GM12801 (cell line): ENCODE measurements around the gene ABR.

Source experiments
- TF ChIP-seq, protein P1 (sequence below): IDR thresholded peaks from one replicate; pipeline ENCODE4 v1.5.1; 2011; ENCODE audit warnings: control low read depth; ENCODE audit not compliant: insufficient read length; ENCODE audit errors: extremely low read depth

Gene ABR

DNA sequence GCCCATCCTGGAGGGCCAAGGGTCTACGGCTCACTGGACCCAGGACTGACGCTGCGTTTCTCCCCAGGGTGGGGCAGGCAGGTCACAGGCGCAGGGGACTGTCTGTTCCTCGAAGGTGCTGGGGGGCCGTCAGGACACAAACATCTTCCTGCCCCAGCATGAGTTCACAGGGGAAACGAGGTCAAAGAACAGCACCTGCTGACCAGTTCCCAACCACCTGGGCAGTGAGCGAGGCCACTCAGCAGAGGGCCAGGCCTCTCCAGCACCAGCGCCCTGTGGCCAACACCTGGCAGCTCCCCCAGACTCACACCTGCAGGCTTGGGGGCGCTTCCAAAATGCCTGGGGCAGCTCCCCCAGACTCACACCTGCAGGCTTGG, 153.2 kb downstream of the ABR start:
- TF ChIP-seq, protein P1, sequence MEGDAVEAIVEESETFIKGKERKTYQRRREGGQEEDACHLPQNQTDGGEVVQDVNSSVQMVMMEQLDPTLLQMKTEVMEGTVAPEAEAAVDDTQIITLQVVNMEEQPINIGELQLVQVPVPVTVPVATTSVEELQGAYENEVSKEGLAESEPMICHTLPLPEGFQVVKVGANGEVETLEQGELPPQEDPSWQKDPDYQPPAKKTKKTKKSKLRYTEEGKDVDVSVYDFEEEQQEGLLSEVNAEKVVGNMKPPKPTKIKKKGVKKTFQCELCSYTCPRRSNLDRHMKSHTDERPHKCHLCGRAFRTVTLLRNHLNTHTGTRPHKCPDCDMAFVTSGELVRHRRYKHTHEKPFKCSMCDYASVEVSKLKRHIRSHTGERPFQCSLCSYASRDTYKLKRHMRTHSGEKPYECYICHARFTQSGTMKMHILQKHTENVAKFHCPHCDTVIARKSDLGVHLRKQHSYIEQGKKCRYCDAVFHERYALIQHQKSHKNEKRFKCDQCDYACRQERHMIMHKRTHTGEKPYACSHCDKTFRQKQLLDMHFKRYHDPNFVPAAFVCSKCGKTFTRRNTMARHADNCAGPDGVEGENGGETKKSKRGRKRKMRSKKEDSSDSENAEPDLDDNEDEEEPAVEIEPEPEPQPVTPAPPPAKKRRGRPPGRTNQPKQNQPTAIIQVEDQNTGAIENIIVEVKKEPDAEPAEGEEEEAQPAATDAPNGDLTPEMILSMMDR, result no peak

DNA sequence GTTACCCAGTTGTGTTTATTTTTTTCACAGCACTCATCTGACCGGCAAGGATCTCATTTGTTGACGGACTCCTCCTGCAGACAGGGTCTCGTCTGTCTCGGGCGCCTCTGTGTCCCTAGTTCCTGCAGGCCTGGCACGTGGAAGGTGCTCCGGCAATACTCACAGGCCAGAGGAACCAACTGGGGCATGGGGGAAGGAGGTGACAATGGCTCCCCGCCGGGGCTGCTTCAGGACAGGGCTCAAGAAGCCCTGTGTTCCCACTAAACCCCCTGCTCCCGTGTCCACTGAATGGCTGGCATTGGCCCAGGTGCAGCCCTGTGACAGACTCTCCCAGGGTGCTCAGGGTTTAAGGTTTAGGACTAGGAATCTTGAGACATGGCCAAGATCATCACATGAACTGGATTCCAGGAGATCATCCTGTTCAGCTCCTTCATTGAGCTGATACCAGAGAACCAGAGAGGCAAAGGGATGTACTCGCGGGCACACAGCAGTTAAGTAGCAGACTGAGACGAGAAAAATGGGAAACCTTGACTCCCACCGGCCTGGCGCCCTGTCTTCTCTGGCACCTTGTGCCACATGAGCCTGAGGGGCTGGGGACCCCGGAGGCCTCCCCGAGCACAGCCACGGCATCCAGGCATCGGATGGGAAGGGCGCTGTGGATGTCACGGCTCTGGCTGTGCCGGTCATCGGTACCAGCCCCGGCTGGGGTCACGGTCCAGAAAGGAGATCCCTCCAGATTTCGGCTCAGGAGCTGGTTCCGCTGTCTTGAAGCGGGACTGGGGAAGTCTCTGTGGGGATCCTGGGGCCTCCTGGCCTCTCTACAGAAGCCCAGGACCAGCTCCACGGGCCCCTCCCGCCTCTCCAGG, 153.8 kb downstream of the ABR start:
- TF ChIP-seq, protein P1, result no peak

DNA sequence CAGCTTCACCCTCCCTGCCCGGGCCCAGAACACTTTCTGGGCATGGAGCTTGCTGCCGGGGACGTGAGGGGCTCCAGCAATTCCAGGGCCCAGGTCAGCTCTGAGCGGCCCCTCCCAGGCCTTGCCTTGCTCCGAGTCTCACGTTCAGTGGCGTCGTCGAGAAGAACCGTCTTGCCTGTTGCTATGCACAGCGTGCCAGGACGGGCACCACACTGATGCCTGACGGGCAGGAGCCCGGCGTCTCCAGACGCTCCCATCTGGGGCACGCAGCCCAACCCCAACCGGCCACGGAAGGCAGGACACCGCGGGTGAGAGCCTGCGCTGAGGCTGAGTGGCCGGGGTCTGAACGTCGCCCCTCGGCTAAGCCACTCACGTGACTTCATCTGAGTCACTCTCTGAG, 155.7 kb downstream of the ABR start:
- TF ChIP-seq, protein P1, result no peak

DNA sequence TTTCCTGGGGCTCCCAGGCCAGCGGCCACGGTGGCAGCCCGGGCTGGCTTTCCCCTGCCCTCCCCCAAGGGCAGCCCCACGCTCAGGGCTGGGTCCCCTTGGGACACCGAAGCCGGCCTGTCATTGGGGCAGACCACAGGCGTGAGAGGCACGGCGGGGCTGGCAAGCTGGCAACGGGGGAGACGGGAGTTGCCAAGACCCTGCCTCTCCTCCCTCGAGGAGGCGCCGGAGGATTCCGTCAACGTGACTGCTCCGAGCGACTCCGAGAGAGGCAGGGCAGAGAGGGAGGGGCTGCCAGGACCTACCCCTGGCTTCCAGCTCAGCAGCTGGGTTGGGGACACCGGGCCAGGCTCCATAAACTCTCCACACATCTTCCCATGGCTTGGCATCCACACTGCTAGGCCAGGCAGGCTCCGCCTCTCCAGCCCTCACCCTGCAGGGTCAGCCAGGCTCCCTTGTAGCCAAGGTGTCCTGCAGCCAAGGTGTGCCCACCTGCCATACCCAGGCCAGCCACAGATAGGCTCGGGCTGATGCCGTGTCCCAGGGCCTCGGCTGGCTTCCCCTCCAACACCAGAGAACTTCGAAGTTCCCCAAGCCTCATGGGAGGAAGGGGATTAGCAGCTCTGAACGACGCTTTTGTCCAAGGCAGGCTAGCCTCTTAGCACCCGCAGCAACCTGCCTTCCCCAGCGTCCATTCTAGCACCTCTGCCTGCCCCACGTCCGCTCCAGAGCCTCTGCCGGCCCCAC, 157.3 kb downstream of the ABR start:
- TF ChIP-seq, protein P1, result no peak

DNA sequence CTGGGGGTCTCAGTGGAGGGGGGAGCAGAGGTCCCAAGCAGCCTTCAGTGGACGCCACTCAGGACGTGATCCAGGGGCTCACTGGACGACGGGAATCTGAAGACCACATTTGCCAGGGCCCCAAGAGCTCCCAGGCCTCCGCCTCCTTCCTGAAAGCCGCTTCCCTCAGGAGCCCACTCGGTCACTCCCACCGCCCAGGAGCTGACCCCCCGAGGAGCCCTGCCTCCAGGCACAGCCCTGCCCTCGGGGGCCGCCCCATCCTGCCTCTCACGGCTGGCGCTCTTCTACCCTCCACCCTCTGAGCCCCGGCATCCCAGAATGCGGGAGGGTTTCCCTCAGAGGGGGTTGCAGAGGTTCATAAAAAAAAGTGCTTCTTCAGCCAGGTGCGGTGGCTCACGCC, 158.6 kb downstream of the ABR start:
- TF ChIP-seq, protein P1, result no peak

DNA sequence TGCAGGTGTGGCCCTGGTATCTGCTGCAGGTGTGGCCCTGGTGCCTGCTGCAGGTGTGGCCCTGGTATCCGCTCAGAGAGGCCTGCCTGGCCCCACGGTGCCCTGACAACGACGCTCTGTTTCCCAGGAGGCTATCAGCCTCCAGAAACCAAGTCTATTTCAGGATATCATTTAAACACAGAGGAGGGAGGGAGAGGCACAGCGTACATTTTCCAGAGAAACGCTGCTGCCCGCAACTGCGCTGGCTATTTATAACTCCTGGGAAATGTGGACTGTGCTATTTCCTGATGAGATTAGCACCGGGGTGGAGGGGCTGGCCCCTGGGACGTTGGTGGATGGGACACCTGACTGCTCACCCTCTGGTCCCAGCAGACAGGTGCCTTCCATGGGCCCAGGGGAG, 160.3 kb downstream of the ABR start:
- TF ChIP-seq, protein P1, result no peak

DNA sequence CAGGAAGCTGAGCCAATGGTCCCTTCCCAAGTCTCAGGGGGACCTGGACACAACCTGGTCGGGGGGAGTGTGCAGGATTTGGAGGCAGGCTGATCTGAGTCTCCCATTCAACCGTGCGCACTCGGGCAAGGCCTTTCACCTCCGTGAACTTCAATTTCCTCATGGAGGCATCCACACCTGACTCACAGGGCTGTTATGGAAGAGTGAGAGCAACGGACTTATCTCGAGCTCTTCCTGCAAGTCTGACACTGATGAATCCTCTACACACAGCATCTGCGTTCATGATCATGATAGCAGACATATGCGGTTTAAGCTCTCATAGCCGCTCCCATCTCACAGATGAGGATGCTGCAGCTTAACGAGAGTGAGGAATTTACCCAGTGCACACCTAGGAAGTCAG, 161.2 kb downstream of the ABR start:
- TF ChIP-seq, protein P1, result no peak
